ENCODE data around the gene CFAP298.
A peak's percentile ranks its signal among the peaks of the same experiment; 100 is the strongest.
"Not testable (repeated sequence)": the region's sequence is repeated elsewhere in the genome, so short reads cannot be mapped to it uniquely, and the experiment has no call there.

The CFAP298 gene

GRCh38 chr21:32570456-32570855 lies 41.7 kb downstream of the CFAP298 start:
- Histone ChIP-seq H3K4me3 (no peak overlapping the region), H3K27ac (peak overlapping the region in 1 of 21 experiments; percentile 79)

DNA sequence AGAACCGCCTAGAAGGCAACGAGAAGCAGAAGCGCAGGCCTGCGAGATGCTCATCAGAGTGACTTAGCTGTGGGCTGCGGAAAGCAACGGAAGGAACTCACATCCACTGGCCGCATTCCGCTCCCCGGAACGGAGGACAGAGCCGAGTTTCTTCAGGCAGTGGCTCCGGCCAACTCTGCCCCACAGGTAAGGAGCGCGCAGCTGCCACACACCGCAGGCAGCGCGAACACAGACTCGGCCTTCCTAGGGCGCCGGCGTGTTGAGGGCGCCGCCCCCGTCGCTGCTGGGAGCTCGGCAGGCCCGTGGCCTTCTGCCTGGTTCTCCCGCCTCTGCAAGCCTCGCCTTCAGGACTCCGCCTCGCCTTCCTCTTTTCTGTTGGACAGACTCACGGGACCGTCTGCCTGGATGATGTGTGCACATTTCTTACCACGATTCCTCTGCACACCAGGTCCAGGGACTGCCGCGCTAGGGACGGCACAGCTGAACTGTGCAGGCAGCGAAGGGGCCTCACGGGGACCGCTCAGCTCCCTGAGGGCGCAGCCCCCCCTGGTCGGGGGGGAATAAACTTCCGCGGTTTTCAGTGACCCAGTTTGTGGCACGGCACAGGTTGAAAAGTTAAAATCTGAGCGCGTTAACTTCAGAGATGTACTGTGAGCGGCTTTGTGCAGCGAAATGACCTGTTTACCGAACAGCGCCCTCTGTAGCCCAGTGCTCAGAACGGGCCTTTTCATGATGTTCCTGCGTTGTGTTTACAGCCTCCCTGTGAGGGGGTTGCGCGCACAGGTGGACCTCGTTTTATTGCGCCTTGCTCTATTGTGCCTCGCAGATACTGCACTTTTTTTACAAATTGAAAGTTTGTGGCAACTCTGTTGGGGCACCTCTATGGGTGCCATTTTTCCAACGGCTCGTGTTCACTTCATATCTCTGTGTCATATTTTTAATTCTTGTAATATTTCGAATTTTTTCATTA lies 42.6 kb downstream of the CFAP298 start:
- Histone ChIP-seq H3K4me3 (peak overlapping the region; percentile 37 to 50 (median 47)), H3K27ac (peak overlapping the region in 18 of 21 experiments; percentile 32 to 83 (median 71))

GRCh38 chr21:32567626-32568025 lies 44.6 kb downstream of the CFAP298 start:
- no peak overlapping the region for H3K27ac ChIP-seq

GRCh38 chr21:32566741-32567389 lies 45.3 kb downstream of the CFAP298 start:
- Histone ChIP-seq H3K4me3 (no peak overlapping the region), H3K27ac (no peak overlapping the region)

More at GRCh38 chr21:32567626-32568025, 44.6 kb downstream of the CFAP298 start:
- H3K4me3 ChIP-seq: no peak overlapping the region

GRCh38 chr21:32565856-32566465 lies 46.2 kb downstream of the CFAP298 start:
- Histone ChIP-seq H3K4me3 (no peak overlapping the region), H3K27ac (no peak overlapping the region)

DNA sequence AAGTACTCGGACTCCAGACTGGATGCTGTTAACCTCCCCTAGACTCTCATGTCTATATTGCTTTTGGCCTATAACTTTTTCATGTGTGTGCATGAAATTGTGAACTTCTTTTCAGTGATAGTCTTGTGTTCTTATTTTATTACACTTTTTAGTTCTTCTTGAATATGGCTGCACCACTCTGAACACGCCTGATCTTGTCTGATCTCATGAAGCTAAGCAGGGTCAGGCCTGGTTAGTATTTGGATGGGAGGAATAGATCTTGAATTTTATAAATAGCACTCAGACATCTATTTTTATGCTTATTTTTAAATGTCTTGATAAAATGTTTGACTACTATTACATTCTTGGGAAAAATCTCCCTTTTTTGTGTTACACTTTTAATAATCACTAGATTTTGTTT lies 49.3 kb downstream of the CFAP298 start:
- Histone ChIP-seq H3K27ac (no peak overlapping the region), H3K4me3 (no peak overlapping the region)

- peak overlapping the region in 1 of 21 experiments; percentile 1 for H3K27ac ChIP-seq
- no peak overlapping the region for H3K4me3 ChIP-seq
These were observed 49.8 kb downstream of the CFAP298 start for GRCh38 chr21:32562426-32562825.

DNA sequence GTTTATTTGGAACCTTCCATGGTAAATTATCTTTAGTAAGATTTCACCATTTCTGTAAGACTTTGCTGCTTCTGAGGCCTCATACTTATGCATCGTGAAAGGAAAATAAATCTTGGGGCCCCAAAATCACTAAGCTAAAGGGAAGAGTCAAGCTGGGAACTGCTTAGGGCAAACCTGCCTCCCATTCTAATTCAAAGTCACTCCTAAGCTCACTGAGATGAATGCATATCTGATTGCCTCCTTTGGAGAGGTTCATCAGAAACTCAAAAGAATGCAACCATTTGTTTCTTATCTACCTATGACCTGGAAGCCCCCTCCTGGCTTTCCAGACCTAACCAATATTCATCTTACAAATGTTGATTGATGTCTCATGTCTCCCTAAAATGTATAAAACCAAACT lies 50.7 kb downstream of the CFAP298 start:
- not testable (repeated sequence) for H3K4me3 ChIP-seq, H3K27ac ChIP-seq

- Histone ChIP-seq H3K27ac (no peak overlapping the region), H3K4me3 (no peak overlapping the region)
These were observed 51.3 kb downstream of the CFAP298 start for GRCh38 chr21:32560896-32561295.

DNA sequence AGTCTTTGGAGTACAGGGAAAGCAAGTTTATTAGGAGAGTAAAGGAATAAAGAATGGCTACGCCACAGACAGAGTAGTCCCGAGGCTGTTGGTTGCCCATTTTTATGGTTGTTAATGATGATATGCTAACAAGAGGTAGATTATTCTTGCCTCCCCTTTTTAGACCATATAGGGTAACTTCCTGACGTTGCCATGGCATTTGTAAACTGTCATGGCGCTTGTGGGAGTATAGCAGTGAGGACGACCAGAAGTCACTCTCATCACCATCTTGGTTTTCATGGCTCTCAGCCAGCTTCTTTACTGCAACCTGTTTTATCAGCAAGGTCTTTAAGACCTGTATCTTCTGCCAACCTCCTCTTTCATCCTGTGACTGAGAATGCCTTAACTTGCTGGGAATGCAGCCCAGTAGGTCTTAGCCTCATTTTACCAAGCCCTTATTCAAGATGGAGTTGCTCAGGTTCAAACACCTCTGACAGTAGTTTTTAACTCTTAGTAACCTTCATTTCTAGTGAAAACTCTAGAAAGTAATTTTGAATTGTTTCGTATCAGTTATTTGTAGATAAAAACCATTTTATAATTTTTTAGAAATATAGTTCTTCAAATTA lies 53.1 kb downstream of the CFAP298 start:
- H3K4me3 ChIP-seq: no peak overlapping the region
- H3K27ac ChIP-seq: no peak overlapping the region

- Histone ChIP-seq H3K27ac (no peak overlapping the region), H3K4me3 (no peak overlapping the region)
These were observed 54.1 kb downstream of the CFAP298 start for GRCh38 chr21:32558106-32558505.

GRCh38 chr21:32554832-32555638 lies 57.1 kb downstream of the CFAP298 start:
- no peak overlapping the region for H3K27ac ChIP-seq
- H3K4me3 ChIP-seq: no peak overlapping the region

DNA sequence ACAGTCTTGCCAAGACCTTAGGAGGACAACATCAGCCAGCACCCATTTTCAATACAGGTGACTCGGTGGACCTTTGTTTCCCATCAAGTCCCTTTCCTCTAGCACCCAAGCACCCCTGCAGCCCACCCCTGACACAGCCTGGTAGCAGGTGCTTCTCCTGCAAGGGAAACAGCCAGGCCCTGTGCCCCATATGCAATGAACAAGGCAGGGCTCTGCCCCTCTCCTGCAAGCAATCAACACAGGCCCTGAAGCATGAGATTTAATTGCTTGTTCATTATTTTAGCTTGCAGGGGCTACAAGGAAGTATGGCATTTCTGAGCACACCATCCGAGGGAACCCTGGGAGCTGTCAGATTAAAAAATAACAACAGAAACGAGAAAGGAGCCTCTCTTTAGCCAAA lies 62.3 kb downstream of the CFAP298 start:
- Histone ChIP-seq H3K27ac (no peak overlapping the region), H3K4me3 (no peak overlapping the region)

GRCh38 chr21:32549440-32549839 lies 62.7 kb downstream of the CFAP298 start:
- Histone ChIP-seq H3K27ac (no peak overlapping the region), H3K4me3 (no peak overlapping the region)
